ENCODE results near the gene GLDN. TPM values are rescaled to one million over a fixed set of nuclear protein-coding genes. Genes with fewer than 3 reads are reported as not detected.
A peak's percentile ranks its signal among the peaks of the same experiment; 100 is the strongest.

The GLDN gene
- polyA plus RNA-seq, 1 donor from 2014 or later: 0.58 TPM

GRCh38 chr15:51382787-51383186 is 41.3 kb downstream of the GLDN start:
- H3K27ac ChIP-seq (ENCODE audit: low read length): no peak overlapping the region
- H3K4me3 ChIP-seq (ENCODE audit: low read length): no peak overlapping the region
- no peaks in the 10 kb centered on the region for H4K20me1 ChIP-seq (ENCODE audit: insufficient read depth)
- H3K36me3 ChIP-seq (ENCODE audit: insufficient read depth, low read length): no peaks in the 10 kb centered on the region
- H2AFZ ChIP-seq (ENCODE audit: low read depth, low read length): no peak overlapping the region
- no peaks in the 10 kb centered on the region for H3F3A ChIP-seq (ENCODE audit: insufficient read depth, low read length, poor library complexity, severe bottlenecking)
- no peaks in the 10 kb centered on the region for H3K9me3 ChIP-seq (ENCODE audit: low read length)
- TF ChIP-seq EP300 (conservative IDR thresholded peaks at IDR 0.05; ENCODE audit: poor library complexity, severe bottlenecking): no peak
- no peak for TF ChIP-seq MXI1 (conservative IDR thresholded peaks at IDR 0.05; ENCODE audit: poor library complexity, severe bottlenecking)
- peak; percentile 69 for TF ChIP-seq CTCF (IDR thresholded peaks at IDR 0.05; ENCODE audit: poor library complexity, severe bottlenecking)
- TF ChIP-seq EZH2 (IDR thresholded peaks at IDR 0.05; ENCODE audit: borderline replicate concordance, insufficient read depth, low read length, poor library complexity, severe bottlenecking): no peak
- TF ChIP-seq TAF1 (IDR thresholded peaks at IDR 0.05; ENCODE audit: low read depth): no peak
- TF ChIP-seq, protein P1, sequence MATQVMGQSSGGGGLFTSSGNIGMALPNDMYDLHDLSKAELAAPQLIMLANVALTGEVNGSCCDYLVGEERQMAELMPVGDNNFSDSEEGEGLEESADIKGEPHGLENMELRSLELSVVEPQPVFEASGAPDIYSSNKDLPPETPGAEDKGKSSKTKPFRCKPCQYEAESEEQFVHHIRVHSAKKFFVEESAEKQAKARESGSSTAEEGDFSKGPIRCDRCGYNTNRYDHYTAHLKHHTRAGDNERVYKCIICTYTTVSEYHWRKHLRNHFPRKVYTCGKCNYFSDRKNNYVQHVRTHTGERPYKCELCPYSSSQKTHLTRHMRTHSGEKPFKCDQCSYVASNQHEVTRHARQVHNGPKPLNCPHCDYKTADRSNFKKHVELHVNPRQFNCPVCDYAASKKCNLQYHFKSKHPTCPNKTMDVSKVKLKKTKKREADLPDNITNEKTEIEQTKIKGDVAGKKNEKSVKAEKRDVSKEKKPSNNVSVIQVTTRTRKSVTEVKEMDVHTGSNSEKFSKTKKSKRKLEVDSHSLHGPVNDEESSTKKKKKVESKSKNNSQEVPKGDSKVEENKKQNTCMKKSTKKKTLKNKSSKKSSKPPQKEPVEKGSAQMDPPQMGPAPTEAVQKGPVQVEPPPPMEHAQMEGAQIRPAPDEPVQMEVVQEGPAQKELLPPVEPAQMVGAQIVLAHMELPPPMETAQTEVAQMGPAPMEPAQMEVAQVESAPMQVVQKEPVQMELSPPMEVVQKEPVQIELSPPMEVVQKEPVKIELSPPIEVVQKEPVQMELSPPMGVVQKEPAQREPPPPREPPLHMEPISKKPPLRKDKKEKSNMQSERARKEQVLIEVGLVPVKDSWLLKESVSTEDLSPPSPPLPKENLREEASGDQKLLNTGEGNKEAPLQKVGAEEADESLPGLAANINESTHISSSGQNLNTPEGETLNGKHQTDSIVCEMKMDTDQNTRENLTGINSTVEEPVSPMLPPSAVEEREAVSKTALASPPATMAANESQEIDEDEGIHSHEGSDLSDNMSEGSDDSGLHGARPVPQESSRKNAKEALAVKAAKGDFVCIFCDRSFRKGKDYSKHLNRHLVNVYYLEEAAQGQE (IDR thresholded peaks at IDR 0.05; ENCODE audit: borderline replicate concordance): no peak
- TF ChIP-seq POLR2AphosphoS5 (IDR thresholded peaks at IDR 0.05): no peak
- TF ChIP-seq SMC3 (conservative IDR thresholded peaks at IDR 0.05; ENCODE audit: poor library complexity): peak; percentile 56
- peak; percentile 52 for TF ChIP-seq RAD21 (conservative IDR thresholded peaks at IDR 0.05)
- H3K9ac ChIP-seq (ENCODE audit: low read length): no peak overlapping the region
- H3K79me2 ChIP-seq (replicated peaks; ENCODE audit: insufficient read depth, low read length): no peaks in the 10 kb centered on the region
- H3K4me2 ChIP-seq (ENCODE audit: low read length): no peak overlapping the region
- H3K9me2 ChIP-seq (ENCODE audit: insufficient read depth, low read length): no peaks in the 10 kb centered on the region
- no peaks in the 10 kb centered on the region for H3K27me3 ChIP-seq (ENCODE audit: insufficient read depth, low read depth, low read length)

DNA sequence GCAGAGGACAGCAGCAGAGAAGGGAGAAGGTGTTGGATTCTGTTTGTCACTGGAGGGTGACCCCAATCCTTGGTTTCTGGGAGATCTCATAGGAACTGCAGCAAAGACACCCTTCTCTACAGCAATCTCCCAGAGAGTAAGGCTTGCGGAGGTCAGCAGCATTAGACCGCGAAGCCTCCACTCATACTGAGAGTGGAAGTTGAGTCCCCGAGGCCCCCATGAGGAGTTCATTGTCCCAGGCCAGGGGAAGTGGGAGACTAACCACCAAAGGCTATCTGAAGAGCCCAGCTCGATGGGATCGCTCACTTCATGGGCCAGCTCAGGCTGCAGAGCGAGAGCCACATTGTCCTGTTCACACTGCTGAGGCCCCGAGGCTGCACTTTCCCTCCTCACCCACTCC is 44.6 kb downstream of the GLDN start:
- no peaks in the 10 kb centered on the region for H4K20me1 ChIP-seq (ENCODE audit: insufficient read depth)
- no peak overlapping the region for H3K4me3 ChIP-seq (ENCODE audit: low read length)
- H3F3A ChIP-seq (ENCODE audit: insufficient read depth, low read length, poor library complexity, severe bottlenecking): no peaks in the 10 kb centered on the region
- no peak overlapping the region for H2AFZ ChIP-seq (ENCODE audit: low read depth, low read length)
- H3K36me3 ChIP-seq (ENCODE audit: insufficient read depth, low read length): no peaks in the 10 kb centered on the region
- no peaks in the 10 kb centered on the region for H3K27me3 ChIP-seq (ENCODE audit: insufficient read depth, low read depth, low read length)
- no peaks in the 10 kb centered on the region for H3K79me2 ChIP-seq (replicated peaks; ENCODE audit: insufficient read depth, low read length)
- H3K27ac ChIP-seq (ENCODE audit: low read length): no peak overlapping the region
- H3K9me3 ChIP-seq (ENCODE audit: low read length): no peaks in the 10 kb centered on the region
- TF ChIP-seq RAD21 (conservative IDR thresholded peaks at IDR 0.05) (no peak), EP300 (conservative IDR thresholded peaks at IDR 0.05; ENCODE audit: poor library complexity, severe bottlenecking) (no peak), MXI1 (conservative IDR thresholded peaks at IDR 0.05; ENCODE audit: poor library complexity, severe bottlenecking) (no peak), CTCF (IDR thresholded peaks at IDR 0.05; ENCODE audit: poor library complexity, severe bottlenecking) (no peak), EZH2 (IDR thresholded peaks at IDR 0.05; ENCODE audit: borderline replicate concordance, insufficient read depth, low read length, poor library complexity, severe bottlenecking) (no peak)
- no peaks in the 10 kb centered on the region for H3K9me2 ChIP-seq (ENCODE audit: insufficient read depth, low read length)
- no peak overlapping the region for H3K4me2 ChIP-seq (ENCODE audit: low read length)
- H3K9ac ChIP-seq (ENCODE audit: low read length): no peak overlapping the region

Data from neural cell (in vitro differentiated cells).